ENCODE measurements around the gene SLC35E2B. TPM values are rescaled to one million over a fixed set of nuclear protein-coding genes. Genes with fewer than 3 reads are reported as not detected.

The SLC35E2B gene
- total and polyA plus RNA-seq, 2 of the 8 experiments (the other 6 are each of a cell fraction or from before 2014, with no cell fraction given), result 25.9 to 46.7 TPM

DNA sequence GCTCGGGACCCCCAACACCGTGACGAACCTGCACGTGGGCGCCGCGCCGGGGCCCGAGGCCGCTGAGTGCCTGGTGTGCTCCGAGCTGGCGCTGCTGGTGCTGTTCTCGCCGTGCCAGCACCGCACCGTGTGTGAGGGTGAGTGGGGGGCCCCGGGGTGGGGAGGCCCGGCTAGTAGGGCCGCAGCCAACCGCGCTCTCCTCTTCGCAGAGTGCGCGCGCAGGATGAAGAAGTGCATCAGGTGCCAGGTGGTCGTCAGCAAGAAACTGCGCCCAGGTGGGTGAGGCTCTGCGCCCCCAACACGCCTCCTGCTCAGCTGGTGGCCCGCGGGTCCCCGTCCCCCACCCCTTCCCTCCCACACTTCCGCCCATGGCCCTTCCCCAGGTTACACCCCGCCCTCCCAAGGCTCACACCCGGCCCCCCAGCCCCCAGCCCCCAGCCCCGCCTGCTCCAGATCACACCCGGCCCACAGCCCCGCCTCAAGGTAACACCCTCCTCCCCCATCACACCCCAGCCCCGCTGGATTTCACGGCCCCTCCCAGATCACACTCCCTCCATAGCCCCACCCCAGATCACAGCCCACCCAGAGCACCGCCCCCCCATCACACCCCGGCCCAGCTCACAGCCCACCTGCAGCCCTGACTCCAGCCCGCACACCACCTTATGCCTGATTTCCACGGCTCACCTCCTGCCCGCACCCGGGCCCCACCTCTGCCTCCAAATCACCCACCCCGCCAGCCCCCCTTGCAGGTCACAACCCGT lies 63.0 kb downstream of the SLC35E2B start (continued):
- TF ChIP-seq, protein P1, sequence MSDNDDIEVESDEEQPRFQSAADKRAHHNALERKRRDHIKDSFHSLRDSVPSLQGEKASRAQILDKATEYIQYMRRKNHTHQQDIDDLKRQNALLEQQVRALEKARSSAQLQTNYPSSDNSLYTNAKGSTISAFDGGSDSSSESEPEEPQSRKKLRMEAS (IDR thresholded peaks at IDR 0.05), result no peak; the same call in 1 of the 2 replicates
- TF ChIP-seq, protein P2, sequence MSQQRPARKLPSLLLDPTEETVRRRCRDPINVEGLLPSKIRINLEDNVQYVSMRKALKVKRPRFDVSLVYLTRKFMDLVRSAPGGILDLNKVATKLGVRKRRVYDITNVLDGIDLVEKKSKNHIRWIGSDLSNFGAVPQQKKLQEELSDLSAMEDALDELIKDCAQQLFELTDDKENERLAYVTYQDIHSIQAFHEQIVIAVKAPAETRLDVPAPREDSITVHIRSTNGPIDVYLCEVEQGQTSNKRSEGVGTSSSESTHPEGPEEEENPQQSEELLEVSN (IDR thresholded peaks at IDR 0.05), result no peak; the same call in none of the 2 replicates
- no peak for TF ChIP-seq CBX5 (IDR thresholded peaks at IDR 0.05; ENCODE audit: low read depth, low read length)
- no peak for TF ChIP-seq RFX5 (IDR thresholded peaks at IDR 0.05; ENCODE audit: borderline replicate concordance, low read depth, low read length)

Data from H1 (cell line).